Cardiac muscle cell (in vitro differentiated cells and primary cell): ENCODE measurements around the gene INPP5F. TPM values are rescaled to one million over a fixed set of nuclear protein-coding genes. Genes with fewer than 3 reads are reported as not detected.

Experiments used
- DNase-seq, 2 donors: peaks; one replicate each; pipeline versions ENCODE4 v3.0.0 to v3.0.0-alpha.2; 2010 to 2017; ENCODE audit warnings: low read depth in 1 of 2, low spot score in 1 of 2
- H3K27ac ChIP-seq: fragments of 200-600 bp; sonication (generic); 2 replicates; pipeline ENCODE4 v1.5.1; 2016
- H3K27me3 ChIP-seq: fragments of 200-600 bp; sonication (generic); 2 replicates; pipeline ENCODE4 v1.6.0; 2016; ENCODE audit warnings: control low read depth
- H3K36me3 ChIP-seq: fragments of 200-600 bp; sonication (generic); 2 replicates; pipeline ENCODE4 v1.5.1; 2016; ENCODE audit warnings: control low read depth
- H3K4me1 ChIP-seq: fragments of 200-600 bp; sonication (generic); 2 replicates; pipeline ENCODE4 v1.8.1; 2017; ENCODE audit warnings: low read depth, mild to moderate bottlenecking, mixed run types
- H3K4me3 ChIP-seq: fragments of 200-600 bp; sonication (generic); 2 replicates; pipeline ENCODE4 v1.5.1; 2016; ENCODE audit warnings: mild to moderate bottlenecking
- H3K9me3 ChIP-seq: fragments of 200-600 bp; sonication (generic); 2 replicates; pipeline ENCODE4 v1.5.1; 2017; ENCODE audit warnings: low read depth, mild to moderate bottlenecking, control low read depth
- CTCF ChIP-seq: IDR thresholded peaks from 2 replicates; pipeline ENCODE4 v1.5.1; 2012; ENCODE audit warnings: low read depth, mild to moderate bottlenecking, low read length
- polyA plus RNA-seq: library from polyadenylated mRNA; unstranded; fragments of >200 nt; fragmentation: Nextera tagmentation; extraction: Ambion mirVana; gene quantifications from 2 replicates; pipeline ENCODE4 v1.2.1, GENCODE V29; 2016
- total RNA-seq: library from RNA; depleted of rRNA; stranded (reverse); fragments of >200 nt; gene quantifications from 2 replicates; pipeline ENCODE4 v1.2.3, GENCODE V29; 2016

INPP5F gene
- total and polyA plus RNA-seq, 2 experiments from 2014 or later = 10.2 to 15.7 TPM

- Histone ChIP-seq H3K27ac (no peak overlapping the region), H3K4me1 (no peaks in the 10 kb centered on the region), H3K9me3 (no peaks in the 10 kb centered on the region), H3K4me3 (no peak overlapping the region), H3K27me3 (no peaks in the 10 kb centered on the region), H3K36me3 (peaks cover 2% of the 10 kb centered on the region)
- TF ChIP-seq CTCF = no peak
- no peak for DNase-seq
Observed at GRCh38 chr10:119801176-119801575, 75.3 kb downstream of the INPP5F start.

- Histone ChIP-seq H3K9me3 (no peaks in the 10 kb centered on the region), H3K4me3 (no peak overlapping the region), H3K4me1 (no peaks in the 10 kb centered on the region), H3K27ac (no peak overlapping the region), H3K27me3 (no peaks in the 10 kb centered on the region), H3K36me3 (peaks cover 2% of the 10 kb centered on the region)
- DNase-seq = no peak
- TF ChIP-seq CTCF = no peak
Observed at GRCh38 chr10:119801998-119802538, 76.2 kb downstream of the INPP5F start.

- no peaks in the 10 kb centered on the region for H3K4me1 ChIP-seq
- H3K9me3 ChIP-seq = no peaks in the 10 kb centered on the region
- H3K27me3 ChIP-seq = no peaks in the 10 kb centered on the region
- no peak overlapping the region for H3K4me3 ChIP-seq
- TF ChIP-seq CTCF = no peak
- peak in 1 of 2 donors; percentile 8 for DNase-seq
- peaks cover 2% of the 10 kb centered on the region for H3K36me3 ChIP-seq
- no peak overlapping the region for H3K27ac ChIP-seq
Observed at GRCh38 chr10:119803264-119803663, 77.4 kb downstream of the INPP5F start.

- Histone ChIP-seq H3K27ac (no peak overlapping the region), H3K4me1 (no peaks in the 10 kb centered on the region), H3K36me3 (peaks cover 2% of the 10 kb centered on the region), H3K9me3 (no peaks in the 10 kb centered on the region), H3K27me3 (no peaks in the 10 kb centered on the region), H3K4me3 (no peak overlapping the region)
- DNase-seq = no peak
- TF ChIP-seq CTCF = no peak
Observed at GRCh38 chr10:119805702-119806230, 79.9 kb downstream of the INPP5F start.

GRCh38 chr10:119806334-119807130 is 80.7 kb downstream of the INPP5F start:
- no peak for DNase-seq
- Histone ChIP-seq H3K27me3 (no peaks in the 10 kb centered on the region), H3K4me1 (no peaks in the 10 kb centered on the region), H3K4me3 (no peak overlapping the region), H3K27ac (no peak overlapping the region), H3K36me3 (peaks cover 2% of the 10 kb centered on the region), H3K9me3 (no peaks in the 10 kb centered on the region)
- TF ChIP-seq CTCF = no peak
